ENCODE results near the gene COL27A1.

COL27A1 gene

DNA sequence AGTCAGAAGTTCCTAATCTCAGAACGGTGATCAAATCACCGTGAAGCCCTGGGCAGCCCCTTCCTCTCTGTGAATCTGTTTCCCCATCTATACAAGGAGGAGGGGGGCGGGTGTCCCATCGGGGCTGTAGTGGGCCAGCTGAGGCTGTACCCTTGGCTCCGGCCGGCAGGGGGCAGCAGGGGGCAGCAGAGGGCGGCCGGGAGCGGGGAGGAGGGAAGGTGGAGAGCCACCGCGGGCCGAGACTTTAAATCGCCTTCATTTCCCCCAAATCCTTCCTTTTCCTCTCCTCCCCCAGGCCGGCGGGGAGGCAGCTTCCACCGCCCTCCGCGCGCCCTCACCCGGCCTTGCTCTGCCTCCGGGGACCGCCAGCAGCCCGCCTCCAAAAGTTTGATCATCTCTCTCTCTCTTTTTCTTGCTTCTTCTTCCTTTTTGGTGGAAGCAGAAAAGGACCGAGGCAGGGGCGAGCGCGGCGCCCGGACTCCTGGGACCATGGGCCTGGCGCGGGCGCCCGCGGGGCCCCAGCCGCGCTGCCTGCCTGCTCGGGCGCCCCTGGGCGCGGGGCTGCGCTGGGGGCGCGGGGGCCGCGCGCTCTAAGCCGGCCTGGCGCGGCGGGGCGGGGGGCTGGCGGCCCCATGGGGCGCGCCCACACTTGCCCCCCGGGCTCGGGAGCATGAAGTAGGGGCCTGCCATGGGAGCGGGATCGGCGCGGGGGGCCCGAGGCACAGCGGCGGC, at the start of gene COL27A1:
Gene COL27A1 (plus strand): TSS at position 275 of the 732 bp plus-strand sequence. CDS start 414 bp downstream, at position 689.
- DNase-seq, result peak; percentile 82

DNA sequence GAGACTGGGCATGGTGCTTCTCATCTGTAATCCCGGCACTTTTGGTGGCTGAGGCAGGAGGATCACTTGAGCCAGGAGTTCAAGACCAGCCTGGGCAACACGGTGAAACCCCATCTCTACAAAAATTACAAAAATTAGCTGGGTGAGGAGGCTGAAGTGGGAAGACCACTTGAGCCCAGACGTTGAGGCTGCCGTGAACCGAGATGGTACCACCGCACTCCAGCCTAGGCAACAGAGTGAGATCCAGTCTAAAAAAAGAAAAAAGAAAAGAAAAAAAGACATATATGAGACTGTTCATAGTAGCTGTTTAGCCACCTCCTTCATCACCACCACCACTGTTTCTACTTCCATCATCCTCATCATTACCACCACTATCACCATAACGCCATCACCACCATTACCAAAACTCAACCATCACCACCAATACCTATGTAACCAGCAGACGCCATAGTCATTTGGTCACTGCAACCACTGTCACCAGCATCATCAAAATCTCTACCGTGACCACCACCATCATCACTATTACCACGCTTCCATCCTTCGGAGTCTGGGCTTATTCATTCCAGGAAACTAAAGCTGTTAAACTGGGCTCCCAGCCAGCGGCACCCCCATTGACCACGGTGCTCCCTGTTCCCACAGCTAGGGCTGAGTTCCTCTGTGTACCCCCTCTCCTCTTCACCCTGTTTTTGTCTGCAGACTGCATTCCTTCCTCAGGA, 47.9 kb upstream of the COL27A1 start:
- DNase-seq, result no peak

DNA sequence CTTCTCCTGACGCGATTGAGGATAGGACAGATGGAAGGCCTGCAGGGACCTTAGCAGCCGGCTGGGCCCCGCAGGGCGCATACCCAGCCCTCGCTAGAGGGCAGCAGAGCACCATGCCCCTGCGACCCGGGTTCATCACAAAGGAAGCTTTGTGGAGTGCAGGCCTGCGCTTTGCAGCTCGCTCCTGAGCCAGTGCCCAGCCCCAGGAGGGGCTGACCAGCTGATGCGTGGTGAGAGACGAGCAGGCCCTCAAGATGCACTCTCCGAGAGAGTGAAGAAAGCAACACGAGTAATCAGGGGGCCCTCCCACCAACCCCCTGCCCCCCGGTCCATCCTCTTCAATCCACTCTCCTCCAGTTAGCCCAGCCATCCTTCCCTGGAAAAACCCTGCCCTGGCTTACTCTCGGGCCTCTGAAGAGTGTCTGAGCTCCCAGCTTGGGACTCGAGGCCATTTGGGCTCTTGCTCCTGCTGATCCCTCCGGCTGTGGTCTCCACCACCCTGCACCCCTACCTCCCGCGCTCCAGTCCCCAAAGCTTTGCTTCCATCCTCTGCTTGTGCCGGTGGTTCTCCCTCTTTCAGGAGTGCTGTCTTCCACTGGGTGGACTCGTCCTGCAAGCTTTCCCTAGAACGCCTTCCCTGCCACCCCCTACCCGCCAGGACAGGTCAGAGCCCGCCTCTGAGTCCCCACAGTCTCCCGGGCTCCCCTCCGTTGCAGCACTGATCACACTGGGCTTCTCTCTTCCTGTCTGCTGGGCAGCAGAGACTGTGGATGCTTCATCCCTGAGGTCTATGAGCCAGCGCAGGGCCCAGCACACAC, 47.1 kb upstream of the COL27A1 start:
- peak; percentile 59 for DNase-seq

DNA sequence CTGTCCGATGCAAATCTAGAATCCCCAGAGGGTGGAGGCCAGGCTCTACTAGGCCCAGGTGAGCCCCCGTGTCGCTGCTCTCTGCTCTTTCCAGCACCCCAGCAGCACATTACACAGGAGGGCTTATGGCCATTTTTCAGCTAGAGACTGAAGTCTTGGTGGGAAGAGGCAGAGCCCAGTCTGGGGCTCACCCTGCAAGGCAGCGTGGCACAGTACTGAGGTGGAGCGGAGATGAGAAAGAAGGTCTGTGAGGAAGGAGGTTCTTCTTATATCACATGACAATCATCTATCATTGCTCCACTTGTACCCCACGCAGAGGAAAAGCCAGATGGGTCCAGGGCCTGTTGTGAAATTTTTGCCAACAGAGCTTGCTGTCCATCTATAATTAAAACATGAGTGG, 46.2 kb upstream of the COL27A1 start:
- no peak for DNase-seq

DNA sequence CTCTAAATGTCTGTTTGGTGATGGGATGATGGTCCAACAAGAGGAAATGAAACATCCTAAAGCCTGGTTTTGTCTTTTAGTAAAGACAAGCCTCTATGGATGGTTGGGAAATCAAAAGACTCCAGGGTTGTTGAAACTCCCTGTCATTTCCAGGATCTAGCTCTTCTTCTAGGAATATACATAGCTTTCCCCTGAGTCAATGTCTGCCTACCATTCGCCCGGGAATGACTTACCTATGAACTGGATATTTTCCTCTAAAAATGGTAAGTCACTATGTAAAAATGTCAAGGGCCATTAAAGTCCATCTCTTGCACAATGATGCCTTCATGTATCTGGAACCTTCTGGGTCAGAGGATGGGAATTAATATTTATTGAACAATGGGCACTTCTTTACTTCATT, 45.2 kb upstream of the COL27A1 start:
- DNase-seq, result no peak

DNA sequence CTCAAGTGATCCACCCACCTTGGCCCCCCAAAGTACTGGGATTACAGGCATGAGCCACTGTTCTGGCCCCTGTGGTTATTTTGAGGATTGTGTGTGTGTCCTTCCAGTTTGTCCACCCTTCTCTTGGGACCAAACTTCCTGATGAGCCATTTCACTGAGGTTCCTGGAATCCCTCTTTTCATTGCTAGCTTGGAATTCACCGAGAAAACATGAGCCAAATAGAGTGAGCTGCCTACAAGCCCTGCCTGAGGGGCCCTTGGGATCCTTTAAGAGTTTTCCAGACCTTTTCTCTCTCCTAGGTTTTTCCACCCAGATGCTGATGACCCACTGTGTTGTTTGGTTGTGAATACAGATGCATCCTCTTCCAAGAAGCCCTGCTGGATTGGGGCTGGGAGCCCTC, 43.0 kb upstream of the COL27A1 start:
- no peak for DNase-seq

DNA sequence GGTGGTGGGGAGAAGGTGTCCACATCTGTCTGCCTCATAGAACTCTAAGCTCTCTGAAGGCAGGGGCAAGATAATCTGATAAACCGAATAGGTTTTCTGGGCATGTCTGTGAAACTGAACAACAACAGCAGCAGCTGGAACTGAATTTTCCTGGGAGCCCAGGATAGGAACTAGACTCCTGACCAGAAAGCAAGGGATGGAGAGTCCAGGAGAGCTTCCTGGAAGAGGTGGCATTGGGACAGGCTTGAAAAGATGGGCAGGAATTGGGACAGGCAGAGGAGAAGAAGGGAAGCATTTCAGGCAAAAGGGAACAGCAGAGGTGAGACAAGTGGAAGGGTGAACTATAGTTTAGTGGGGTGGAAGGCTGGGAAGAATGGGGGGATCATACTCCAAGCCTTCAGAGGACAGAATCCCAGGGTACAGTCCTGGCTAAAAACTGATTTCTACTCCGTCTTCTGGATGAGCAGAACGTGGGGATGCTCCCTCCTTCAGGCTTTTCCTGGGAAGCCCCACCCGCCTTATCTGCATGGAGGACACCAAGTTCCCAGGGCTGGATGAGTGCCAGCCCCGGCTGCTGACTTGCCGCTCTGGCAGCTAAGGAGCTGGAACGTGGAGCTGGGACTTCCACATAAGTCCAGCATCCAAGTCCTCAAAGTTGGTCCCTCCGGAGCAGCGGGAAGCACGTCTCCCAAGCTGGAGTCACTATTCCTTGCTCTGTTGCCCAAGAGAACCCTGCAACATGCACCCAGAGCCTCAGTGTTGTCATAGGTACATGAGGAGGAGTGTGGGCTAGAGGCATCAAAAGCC, 42.4 kb upstream of the COL27A1 start:
- no peak for DNase-seq

DNA sequence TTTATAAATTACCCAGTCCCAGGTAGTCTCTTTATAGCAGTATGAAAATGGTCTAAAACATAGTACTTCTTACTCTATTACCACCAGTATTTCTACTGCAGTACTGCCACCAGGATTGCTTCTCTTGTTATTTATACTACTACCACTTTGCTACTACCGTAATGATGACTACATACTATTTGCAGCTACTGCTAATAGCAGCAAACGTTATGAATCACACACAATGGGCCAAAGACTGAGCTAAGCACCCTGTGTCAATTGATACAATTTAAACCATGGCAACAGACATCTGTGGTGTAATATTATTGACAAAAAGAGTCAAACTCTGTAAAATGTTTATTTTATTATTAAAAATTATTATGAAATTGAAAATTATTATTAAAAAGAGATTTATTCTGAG, 41.0 kb upstream of the COL27A1 start:
- DNase-seq, result no peak

DNA sequence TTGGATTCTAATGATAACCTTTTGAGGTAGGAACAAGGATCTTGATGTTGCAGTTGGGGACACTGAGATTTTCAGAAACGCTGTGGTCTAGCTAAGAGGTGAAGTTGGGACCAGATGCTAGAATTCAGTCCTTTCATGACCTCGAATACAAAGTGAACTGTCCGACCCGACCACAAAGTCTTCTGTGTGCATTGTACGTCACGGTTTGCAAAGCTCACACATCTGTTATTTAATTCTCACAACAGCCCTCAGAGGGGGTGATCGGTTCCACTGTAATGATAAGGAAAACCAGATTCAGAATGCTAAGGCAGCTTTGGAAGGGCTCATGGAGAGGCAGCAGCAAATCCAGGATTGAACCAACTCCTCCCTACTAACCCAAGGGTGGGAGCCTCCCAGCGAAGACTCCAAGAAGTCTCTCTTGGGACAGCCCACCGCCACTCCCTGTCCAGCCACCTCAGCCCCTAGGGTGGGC, 39.6 kb upstream of the COL27A1 start:
- no peak for DNase-seq

DNA sequence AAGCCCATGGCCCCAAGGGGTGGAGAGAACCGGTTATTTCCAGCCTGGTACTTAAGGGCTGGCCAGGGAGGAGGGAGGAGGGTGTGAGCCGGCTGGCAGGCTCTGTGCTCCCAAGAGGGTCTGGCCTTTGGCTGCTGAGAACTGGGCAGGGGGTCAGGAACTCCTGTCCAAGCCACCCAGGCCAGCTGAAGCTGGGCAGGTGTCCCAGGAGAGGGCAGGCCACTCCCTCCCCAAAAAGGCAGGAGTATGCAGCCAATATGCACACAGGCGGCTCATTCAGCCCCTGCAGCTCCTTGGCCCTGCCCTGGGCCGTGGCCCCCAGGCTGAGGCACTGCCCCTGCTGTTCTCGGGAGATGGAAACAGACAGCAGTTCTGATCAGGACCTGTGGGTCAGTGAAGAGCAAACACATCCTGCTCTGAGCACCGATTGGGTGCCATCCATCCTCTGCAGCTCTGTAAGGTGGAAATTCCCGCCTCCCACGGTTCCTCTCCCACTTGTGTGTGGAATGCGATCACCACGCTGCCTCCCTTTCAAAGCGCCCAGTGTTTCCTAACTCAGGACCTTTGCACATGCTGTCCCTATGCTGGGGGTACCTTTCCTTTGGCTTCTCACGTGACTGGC, 39.1 kb upstream of the COL27A1 start:
- no peak for DNase-seq

DNA sequence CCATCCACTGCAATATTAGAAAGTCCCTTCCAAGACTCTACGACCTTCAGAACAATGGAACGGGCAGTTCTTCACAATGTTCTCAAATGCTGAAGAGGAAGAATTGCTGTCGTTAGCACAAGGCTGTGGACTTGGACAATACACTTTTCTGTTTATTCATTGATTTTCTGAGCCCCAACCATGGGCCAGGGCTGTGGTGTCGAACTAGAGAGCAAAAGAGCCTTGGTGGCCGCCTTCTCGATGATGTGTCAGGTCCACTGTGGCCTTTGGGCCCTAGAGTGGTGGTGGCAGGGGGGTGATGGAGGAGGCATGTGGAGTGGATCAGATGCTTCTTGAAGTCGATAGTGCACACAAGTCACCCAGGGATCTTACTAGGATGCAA, 37.7 kb upstream of the COL27A1 start:
- DNase-seq, result no peak

DNA sequence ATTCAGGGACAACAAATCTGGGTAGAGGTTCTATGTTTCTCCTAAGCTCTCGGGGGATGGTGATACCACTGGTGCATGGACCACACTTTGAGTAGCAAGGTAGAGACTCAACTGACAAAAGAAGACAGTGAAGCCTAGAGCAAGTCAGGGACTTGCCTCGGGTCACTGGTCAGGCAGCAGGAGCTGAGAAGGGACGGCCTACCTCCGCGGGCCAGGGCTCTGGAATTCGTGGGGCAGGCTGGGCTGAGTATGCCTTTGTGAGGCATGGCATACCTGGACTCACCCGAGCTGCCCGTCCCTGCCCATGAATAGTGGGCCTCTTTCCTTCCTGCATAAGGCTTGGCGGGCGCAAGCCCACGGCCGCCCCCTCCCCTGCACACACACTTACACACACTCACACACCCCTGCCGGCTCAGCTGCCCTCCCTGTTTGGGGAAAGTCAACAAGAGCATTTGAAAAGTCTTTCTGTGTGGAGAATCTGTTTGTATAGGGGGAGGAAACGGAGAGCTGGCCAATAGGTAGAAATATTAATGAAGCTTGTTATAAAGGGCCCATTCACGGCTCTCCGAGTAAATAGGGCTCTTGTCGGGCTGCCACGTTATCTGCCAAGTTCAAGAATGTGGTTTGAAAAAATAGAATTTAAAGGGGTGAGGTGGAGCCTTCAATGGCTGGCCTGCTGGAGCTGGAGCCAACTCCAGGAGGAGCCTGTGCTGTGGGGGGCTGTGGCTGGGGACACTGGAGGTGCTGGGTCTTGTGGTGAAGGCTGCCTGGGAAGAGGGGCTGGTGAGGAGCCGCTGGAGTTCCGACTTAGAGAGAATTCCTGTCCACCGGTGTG, 37.1 kb upstream of the COL27A1 start:
- DNase-seq, result no peak

DNA sequence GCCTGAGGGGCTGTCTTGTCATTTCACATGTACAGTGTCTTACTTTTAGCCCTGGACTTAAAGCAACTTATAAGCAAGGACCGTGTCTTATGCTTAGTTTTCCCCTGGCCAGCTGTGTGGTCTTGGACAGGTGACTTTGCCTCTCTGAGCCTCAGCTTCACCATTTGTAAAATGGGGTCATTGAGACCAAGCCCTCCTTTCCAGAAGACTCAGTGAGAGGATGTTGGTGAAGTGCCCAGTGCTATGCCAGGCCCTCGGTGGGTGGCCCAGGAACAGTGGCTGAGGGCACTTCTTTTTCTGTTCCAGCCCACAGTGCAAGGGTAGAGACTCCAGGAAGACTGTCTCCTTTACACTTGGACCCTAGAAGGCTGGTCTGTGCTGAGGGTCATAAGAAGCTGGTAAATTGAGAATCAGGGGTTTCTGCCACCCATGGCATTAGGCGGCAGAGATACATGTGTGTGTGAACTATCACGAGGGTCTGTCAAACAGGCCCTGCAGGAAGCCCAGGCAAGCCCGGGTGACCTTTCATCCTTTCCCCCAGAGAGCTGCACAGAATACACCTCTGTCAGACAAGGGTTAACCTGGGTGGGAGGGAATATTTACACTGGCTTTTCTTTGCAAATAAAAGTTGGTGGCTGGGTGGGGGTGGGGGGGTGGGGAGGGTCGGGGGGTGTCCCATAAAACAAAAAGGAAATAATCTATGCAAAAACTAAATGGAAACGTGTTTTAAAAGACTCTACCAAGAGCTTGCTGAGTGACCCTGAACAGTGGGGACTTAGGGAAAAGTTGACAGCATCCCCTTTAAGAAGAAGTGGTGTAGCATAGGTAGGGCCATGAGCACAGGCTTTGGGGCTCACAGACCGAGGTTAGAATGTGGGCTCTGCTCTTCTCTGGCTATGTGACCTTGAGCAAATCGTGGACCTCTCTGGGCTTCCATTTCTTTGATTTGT, 35.8 kb upstream of the COL27A1 start:
- DNase-seq, result no peak

DNA sequence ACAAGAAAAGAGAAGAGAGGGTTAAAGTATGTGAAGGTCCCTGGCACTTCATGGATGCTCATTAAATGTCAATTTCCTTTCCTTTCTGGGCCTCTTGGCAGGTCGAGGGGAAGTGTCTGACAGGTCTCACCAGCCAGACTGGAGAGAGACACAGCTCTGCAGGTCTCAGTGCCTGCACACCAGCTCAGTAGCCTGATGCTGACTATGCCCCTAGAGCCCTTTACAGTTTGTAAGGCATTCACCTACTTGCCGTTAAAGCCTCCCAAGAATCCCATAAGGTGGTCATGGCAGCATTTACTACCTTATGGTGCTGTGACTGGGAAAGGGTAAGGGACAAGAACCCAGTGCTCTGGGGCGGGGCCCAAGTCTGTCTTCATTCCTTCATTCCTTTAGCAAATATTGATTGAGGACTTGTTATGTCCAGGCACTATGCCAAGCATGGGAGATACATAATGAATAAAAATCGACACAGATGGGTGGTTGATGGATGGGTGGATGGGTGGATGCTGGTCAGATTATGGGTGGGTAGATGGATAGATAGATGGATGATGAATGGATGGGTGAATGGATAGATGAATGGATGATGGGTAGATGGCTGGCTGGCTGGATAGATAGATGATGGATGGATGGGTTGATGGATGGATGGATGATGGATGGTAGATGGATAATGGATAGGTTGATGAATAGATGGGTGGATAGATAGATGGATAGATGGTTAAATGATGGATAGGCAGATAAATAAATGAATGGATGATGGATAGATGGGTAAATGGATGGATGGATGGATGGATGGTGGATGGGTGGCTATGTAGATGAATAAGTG, 34.9 kb upstream of the COL27A1 start:
- DNase-seq, result no peak

DNA sequence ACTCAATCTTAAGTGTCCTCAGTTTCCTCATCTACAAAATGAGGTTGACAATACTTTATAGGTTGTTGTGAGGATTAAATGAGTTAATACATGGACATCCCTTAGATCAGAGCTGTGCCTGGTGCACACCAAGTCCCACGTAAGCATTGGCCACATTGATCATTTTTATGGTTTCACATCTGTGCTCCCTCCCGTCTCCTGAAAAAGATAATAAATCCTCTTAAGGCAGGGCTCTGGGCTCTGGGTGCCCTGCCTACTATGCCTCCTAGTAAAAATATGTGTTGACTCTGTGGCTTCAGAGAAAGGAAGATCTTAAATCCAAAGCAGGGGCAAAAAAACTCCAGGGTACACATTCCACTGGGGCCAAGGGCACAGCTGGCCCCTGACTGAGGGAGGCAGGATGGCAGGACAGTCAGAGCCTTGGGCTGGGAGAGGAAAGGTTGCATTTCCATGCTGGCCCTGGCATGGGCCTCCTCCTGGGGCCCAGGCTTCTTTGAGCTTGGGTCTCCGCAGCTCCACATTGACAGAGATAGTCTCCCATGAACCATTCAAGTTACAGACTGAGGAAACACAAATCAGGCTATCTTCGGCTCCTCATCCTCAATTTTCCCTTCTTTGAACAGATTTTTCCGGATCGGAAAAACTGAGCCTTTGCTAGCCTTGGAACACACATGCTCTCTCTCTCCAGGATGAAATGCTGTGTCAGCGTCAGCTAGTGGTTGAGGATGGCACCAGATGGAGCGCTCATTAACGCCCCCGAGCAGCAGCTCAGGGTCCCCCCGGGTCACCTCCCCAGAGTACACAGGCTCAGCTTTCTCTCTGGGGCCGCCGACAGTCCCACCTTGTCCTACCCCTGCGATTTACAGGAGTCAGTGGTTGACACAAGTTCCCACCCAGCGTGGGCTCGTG, 33.9 kb upstream of the COL27A1 start:
- no peak for DNase-seq

DNA sequence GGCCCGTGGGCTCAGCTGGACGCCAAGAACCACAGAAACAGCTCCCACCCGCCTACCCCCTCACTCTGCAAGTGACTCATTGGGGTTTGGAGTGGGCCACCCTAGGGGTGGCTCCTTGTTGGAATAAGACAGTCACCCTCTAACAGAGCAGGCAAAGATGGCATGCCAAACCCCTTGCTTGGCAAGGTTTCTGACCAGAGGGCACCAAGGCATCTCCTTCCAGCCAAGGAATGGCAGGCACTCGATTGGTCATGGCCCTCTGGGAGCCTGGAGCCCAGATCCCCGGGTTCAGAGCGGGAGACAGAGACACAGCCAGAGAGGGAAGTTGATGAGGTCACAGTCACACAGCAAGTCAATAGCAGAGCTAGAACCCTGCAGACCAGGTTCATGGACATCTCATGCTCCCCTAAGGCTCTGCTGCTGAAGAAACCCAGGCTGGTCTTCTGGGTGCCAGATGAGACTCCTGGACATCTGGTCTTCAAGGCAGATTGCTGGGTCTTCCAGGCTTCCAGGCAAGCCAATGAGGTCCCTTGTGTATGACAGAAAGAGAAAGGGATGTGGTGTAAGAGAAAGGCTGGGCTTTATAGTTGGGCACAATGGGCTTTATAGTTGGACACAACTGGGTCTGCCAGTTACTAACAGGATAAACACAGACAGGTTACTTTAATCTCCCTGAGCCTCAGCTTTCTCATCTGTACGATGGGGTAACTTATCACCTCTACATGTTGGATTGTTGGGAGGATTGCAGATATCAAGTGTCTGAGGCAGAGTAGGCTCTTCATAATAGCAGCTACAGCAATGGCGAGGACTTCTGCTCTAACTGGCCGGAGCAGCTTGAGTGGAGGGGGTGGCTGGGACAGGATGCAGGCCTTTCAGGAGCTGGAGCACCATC, 33.0 kb upstream of the COL27A1 start:
- DNase-seq, result no peak
